Esophagus muscularis mucosa (tissue), 4 donors: ENCODE data around the gene SCGN. TPM values are rescaled to one million over a fixed set of nuclear protein-coding genes. Genes with fewer than 3 reads are reported as not detected.

Experiments
- DNase-seq: peaks from one replicate; pipeline ENCODE4 v3.0.0-alpha.2; 2017; ENCODE audit errors: extremely low spot score
- H3K27ac ChIP-seq, 4 donors: fragments of 200-600 bp; sonication (generic); replicated peaks in 1 of 4; 1 replicate in 3 of 4; 2 replicates in 1 of 4; pipeline ENCODE4 v1.5.1; 2016 to 2019; ENCODE audit warnings: mild to moderate bottlenecking in 1 of 4
- H3K27me3 ChIP-seq, 4 donors: fragments of 200-600 bp; sonication (generic); one replicate each; pipeline versions ENCODE4 v1.5.1 to v1.6.0; 2016 to 2019
- H3K36me3 ChIP-seq, 4 donors: fragments of 200-600 bp; sonication (generic); one replicate each; pipeline ENCODE4 v1.5.1; 2016 to 2019
- H3K4me1 ChIP-seq, 4 donors: fragments of 200-600 bp; sonication (generic); one replicate each; pipeline ENCODE4 v1.5.1; 2016 to 2019
- H3K4me3 ChIP-seq, 4 donors: fragments of 200-600 bp; sonication (generic); 1 replicate in 2 of 4; 2 replicates in 2 of 4; pipeline ENCODE4 v1.5.1; 2016 to 2019; ENCODE audit warnings: mild to moderate bottlenecking in 4 of 4, moderate library complexity in 1 of 4
- H3K9me3 ChIP-seq, 4 donors: fragments of 200-600 bp; sonication (generic); 1 replicate in 3 of 4; 2 replicates in 1 of 4; pipeline ENCODE4 v1.5.1; 2016 to 2019
- EP300 ChIP-seq: sonication (generic); formaldehyde crosslinking; IDR thresholded peaks from one replicate; pipeline ENCODE4 v1.6.1; 2017; ENCODE audit warnings: antibody characterized with exemption
- POLR2A ChIP-seq: fragments of 450-650 bp; IDR thresholded peaks from one replicate; pipeline ENCODE4 v1.6.1; 2017; ENCODE audit warnings: antibody characterized with exemption, moderate library complexity, mild to moderate bottlenecking, low read depth
- POLR2AphosphoS5 ChIP-seq, 2 donors: sonication (generic); formaldehyde crosslinking; IDR thresholded peaks; one replicate each; pipeline ENCODE4 v1.6.1; 2017; ENCODE audit warnings: antibody characterized with exemption in 2 of 2
- WGBS: methylation state at CpG from one replicate; pipeline ENCODE4 v1.1.5; 2018; 5-methylcytosine and 5-hydroxymethylcytosine counted together
- intact Hi-C: fragments of 100-400 bp; cut with DNase I; formaldehyde crosslinking; loops from one replicate; pipeline ENCODE4 v1.15.1; 2023
- total RNA-seq, 4 donors: library from RNA; depleted of rRNA; stranded (reverse); fragments of >200 nt; gene quantifications; one replicate each; pipeline versions ENCODE4 v1.1.0 to v1.2.1, GENCODE V29; 2016
- TF ChIP-seq, protein P1 (sequence below), 3 experiments: fragments of 200-600 bp in 2 of 3; fragments of 450-650 bp in 1 of 3; sonication (generic) in 2 of 3; IDR thresholded peaks; one replicate each; pipeline ENCODE4 v1.5.1; 2017 to 2019; ENCODE audit warnings: antibody characterized with exemption in 3 of 3, mild to moderate bottlenecking in 2 of 3, moderate library complexity in 1 of 3

The SCGN gene
- total RNA-seq, 4 donors from 2014 or later: 0.83 to 2.7 (median 1.7) TPM

- Histone ChIP-seq H3K27me3 (peaks cover 0 to 15% (median 0%) of the 10 kb centered on the region in 4 donors), H3K4me3 (no peak overlapping the region), H3K9me3 (peaks cover 0 to 10% (median 0%) of the 10 kb centered on the region in 4 donors), H3K36me3 (no peaks in the 10 kb centered on the region), H3K4me1 (no peaks in the 10 kb centered on the region), H3K27ac (no peak overlapping the region)
- DNase-seq: no peak
- intact Hi-C loops: no loop called here
- TF ChIP-seq POLR2AphosphoS5 (IDR thresholded peaks at IDR 0.05) (no peak), POLR2A (no peak), EP300 (no peak)
- TF ChIP-seq, protein P1, sequence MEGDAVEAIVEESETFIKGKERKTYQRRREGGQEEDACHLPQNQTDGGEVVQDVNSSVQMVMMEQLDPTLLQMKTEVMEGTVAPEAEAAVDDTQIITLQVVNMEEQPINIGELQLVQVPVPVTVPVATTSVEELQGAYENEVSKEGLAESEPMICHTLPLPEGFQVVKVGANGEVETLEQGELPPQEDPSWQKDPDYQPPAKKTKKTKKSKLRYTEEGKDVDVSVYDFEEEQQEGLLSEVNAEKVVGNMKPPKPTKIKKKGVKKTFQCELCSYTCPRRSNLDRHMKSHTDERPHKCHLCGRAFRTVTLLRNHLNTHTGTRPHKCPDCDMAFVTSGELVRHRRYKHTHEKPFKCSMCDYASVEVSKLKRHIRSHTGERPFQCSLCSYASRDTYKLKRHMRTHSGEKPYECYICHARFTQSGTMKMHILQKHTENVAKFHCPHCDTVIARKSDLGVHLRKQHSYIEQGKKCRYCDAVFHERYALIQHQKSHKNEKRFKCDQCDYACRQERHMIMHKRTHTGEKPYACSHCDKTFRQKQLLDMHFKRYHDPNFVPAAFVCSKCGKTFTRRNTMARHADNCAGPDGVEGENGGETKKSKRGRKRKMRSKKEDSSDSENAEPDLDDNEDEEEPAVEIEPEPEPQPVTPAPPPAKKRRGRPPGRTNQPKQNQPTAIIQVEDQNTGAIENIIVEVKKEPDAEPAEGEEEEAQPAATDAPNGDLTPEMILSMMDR (IDR thresholded peaks at IDR 0.05): no peak
Measured at GRCh38 chr6:25735261-25735660, 83.2 kb downstream of the SCGN start.

GRCh38 chr6:25743868-25744267, 91.9 kb downstream of the SCGN start:
- no peaks in the 10 kb centered on the region for H3K9me3 ChIP-seq
- no peak overlapping the region for H3K27ac ChIP-seq
- no peaks in the 10 kb centered on the region for H3K27me3 ChIP-seq
- no peak for DNase-seq
- intact Hi-C loops: no loop called here
- no peak for TF ChIP-seq POLR2A
- TF ChIP-seq POLR2AphosphoS5 (IDR thresholded peaks at IDR 0.05): no peak
- TF ChIP-seq, protein P1 (IDR thresholded peaks at IDR 0.05): no peak
- no peak for TF ChIP-seq EP300
- no peaks in the 10 kb centered on the region for H3K36me3 ChIP-seq
- H3K4me3 ChIP-seq: no peak overlapping the region
- no peaks in the 10 kb centered on the region for H3K4me1 ChIP-seq

GRCh38 chr6:25745836-25746235, 93.8 kb downstream of the SCGN start:
- Histone ChIP-seq H3K27me3 (no peaks in the 10 kb centered on the region), H3K27ac (no peak overlapping the region), H3K9me3 (no peaks in the 10 kb centered on the region), H3K4me1 (no peaks in the 10 kb centered on the region), H3K36me3 (no peaks in the 10 kb centered on the region), H3K4me3 (no peak overlapping the region)
- no peak for DNase-seq
- TF ChIP-seq, protein P1 (IDR thresholded peaks at IDR 0.05): no peak
- TF ChIP-seq POLR2A: no peak
- TF ChIP-seq EP300: no peak
- no peak for TF ChIP-seq POLR2AphosphoS5 (IDR thresholded peaks at IDR 0.05)
- intact Hi-C loops: no loop called here
- WGBS: 83% methylated on average over 4 of the region's 4 CpGs

- intact Hi-C loops: no loop called here
- Histone ChIP-seq H3K9me3 (no peaks in the 10 kb centered on the region), H3K36me3 (no peaks in the 10 kb centered on the region), H3K4me3 (no peak overlapping the region), H3K4me1 (no peaks in the 10 kb centered on the region), H3K27ac (no peak overlapping the region), H3K27me3 (no peaks in the 10 kb centered on the region)
- DNase-seq: no peak
- 73% methylated on average over 1 of the region's 1 CpG for WGBS
- TF ChIP-seq POLR2A: no peak
- no peak for TF ChIP-seq EP300
- TF ChIP-seq, protein P1 (IDR thresholded peaks at IDR 0.05): no peak
- no peak for TF ChIP-seq POLR2AphosphoS5 (IDR thresholded peaks at IDR 0.05)
Measured at GRCh38 chr6:25746968-25747367, 95.0 kb downstream of the SCGN start.

- 77% methylated on average over 2 of the region's 2 CpGs for WGBS
- DNase-seq: no peak
- Histone ChIP-seq H3K9me3 (no peaks in the 10 kb centered on the region), H3K36me3 (no peaks in the 10 kb centered on the region), H3K27me3 (no peaks in the 10 kb centered on the region), H3K27ac (no peak overlapping the region), H3K4me3 (no peak overlapping the region), H3K4me1 (no peaks in the 10 kb centered on the region)
- intact Hi-C loops: no loop called here
- TF ChIP-seq POLR2A: no peak
- no peak for TF ChIP-seq POLR2AphosphoS5 (IDR thresholded peaks at IDR 0.05)
- TF ChIP-seq, protein P1 (IDR thresholded peaks at IDR 0.05): no peak
- TF ChIP-seq EP300: no peak
Measured at GRCh38 chr6:25747477-25747876, 95.5 kb downstream of the SCGN start.
